Activated T-cell treated with anti-CD3 and anti-CD28 coated beads, Interleukin-2, amount 50 U/mL, for 4 hours (primary cell): ENCODE results near the gene MRPL48. TPM values are rescaled to one million over a fixed set of nuclear protein-coding genes. Genes with fewer than 3 reads are reported as not detected.

Experiments used
- ATAC-seq, 2 donors: fragments of 200-7000 bp; cut with Tn5 transposase; one replicate each; pipeline ENCODE4 v1.10.0; 2021
- DNase-seq: peaks from one replicate; pipeline ENCODE4 v3.0.0-alpha.2; 2020
- H3K27me3 Mint-ChIP-seq: one replicate; pipeline ENCODE4 v1.8.0; 2021; ENCODE audit warnings: low read depth, mixed read lengths
- H3K36me3 Mint-ChIP-seq: one replicate; pipeline ENCODE4 v1.8.0; 2022; ENCODE audit warnings: mixed read lengths; ENCODE audit not compliant: insufficient read depth
- H3K4me1 Mint-ChIP-seq: one replicate; pipeline ENCODE4 v1.8.0; 2021; ENCODE audit warnings: low read depth, mixed read lengths
- H3K4me3 Mint-ChIP-seq: one replicate; pipeline ENCODE4 v1.8.0; 2021; ENCODE audit warnings: mild to moderate bottlenecking, moderate library complexity, mixed read lengths
- H3K9me3 Mint-ChIP-seq: one replicate; pipeline ENCODE4 v1.8.0; 2021; ENCODE audit warnings: mixed read lengths
- total RNA-seq, 3 donors: library from RNA; stranded (reverse); gene quantifications; one replicate each; pipeline ENCODE4 v1.2.1, GENCODE V29; 2021

MRPL48 gene
- total RNA-seq, 3 donors from 2014 or later = 49.9 to 51.5 (median 51.3) TPM

DNA sequence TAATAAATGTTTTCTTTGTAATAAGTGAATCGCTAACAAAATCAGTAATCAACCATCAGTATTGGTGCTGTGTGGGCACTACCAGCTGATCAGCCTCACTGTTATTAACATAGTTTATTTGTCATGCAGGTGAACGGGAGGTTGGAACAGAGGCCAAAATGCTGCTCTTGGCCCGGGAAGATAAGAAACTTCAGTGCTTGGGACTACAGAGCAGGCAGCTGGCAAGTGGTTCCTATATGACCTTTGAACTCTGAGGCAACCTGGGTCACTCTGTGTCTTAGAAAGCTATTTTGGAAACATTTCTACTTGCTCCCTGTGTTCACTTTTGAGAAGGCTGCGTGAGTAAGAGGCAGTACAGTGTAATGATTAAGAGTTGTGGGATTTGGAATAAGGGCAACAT is 126.6 kb downstream of the MRPL48 start:
- DNase-seq = no peak
- H3K36me3 Mint-ChIP-seq = peaks cover 45% of the 10 kb centered on the region
- H3K9me3 Mint-ChIP-seq = no peaks in the 10 kb centered on the region
- no peak overlapping the region for H3K4me3 Mint-ChIP-seq
- ATAC-seq = no peak
- H3K4me1 Mint-ChIP-seq = no peaks in the 10 kb centered on the region
- H3K27me3 Mint-ChIP-seq = no peaks in the 10 kb centered on the region

Other genes with a start within 250 kb of the MRPL48 start
- gene FAM168A, start 189.8 kb upstream of the MRPL48 start, total RNA-seq = 1 to 10 TPM; 7.2 to 8.7 (median 8.3) TPM
- gene PLEKHB1, start 141.3 kb upstream of the MRPL48 start, total RNA-seq = 1 to 10 TPM; 3.1 to 3.7 (median 3.4) TPM
- 10 to 100 TPM; 53.3 to 62.7 (median 59.5) TPM for gene RAB6A, start 26.8 kb upstream of the MRPL48 start, total RNA-seq
- 100 to 1,000 TPM; 124 to 137 (median 128) TPM for gene COA4, start 89.0 kb downstream of the MRPL48 start, total RNA-seq
- gene PAAF1, start 89.1 kb downstream of the MRPL48 start, total RNA-seq = 10 to 100 TPM; 21.6 to 28.4 (median 22.0) TPM
- under 1 TPM in 2 of 3 donors, not detected in 1; 0.27 to 0.61 TPM for gene DNAJB13, start 163.2 kb downstream of the MRPL48 start, total RNA-seq
- 100 to 1,000 TPM in 1 of 3 donors, 10 to 100 TPM in 2; 69.3 to 146 (median 88.9) TPM for gene UCP2, start 195.0 kb downstream of the MRPL48 start, total RNA-seq
- 1 to 10 TPM; 1.3 to 2.6 (median 1.7) TPM for gene UCP3, start 221.2 kb downstream of the MRPL48 start, total RNA-seq